Neural progenitor cell (in vitro differentiated cells): Measurements from ENCODE around the gene MAN1A1. TPM values are rescaled to one million over a fixed set of nuclear protein-coding genes. Genes with fewer than 3 reads are reported as not detected.

Experiments used
- DNase-seq: peaks from one replicate; pipeline ENCODE4 v3.0.0-alpha.2; 2016; ENCODE audit warnings: low spot score
- H2AFZ ChIP-seq: fragments of 200-600 bp; sonication (generic); replicated peaks from 2 replicates; pipeline ENCODE4 v1.6.1; 2016; ENCODE audit warnings: antibody characterized with exemption
- H3F3A ChIP-seq: fragments of 200-600 bp; sonication (generic); 2 replicates; pipeline ENCODE4 v1.6.1; 2016; ENCODE audit warnings: antibody characterized with exemption, low read depth
- H3K27ac ChIP-seq: fragments of 200-600 bp; sonication (generic); 2 replicates; pipeline ENCODE4 v1.5.1; 2016; ENCODE audit warnings: mild to moderate bottlenecking
- H3K27me3 ChIP-seq: fragments of 200-600 bp; sonication (generic); 2 replicates; pipeline ENCODE4 v1.6.1; 2016; ENCODE audit warnings: mild to moderate bottlenecking, moderate library complexity
- H3K36me3 ChIP-seq: fragments of 200-600 bp; sonication (generic); 2 replicates; pipeline ENCODE4 v1.5.1; 2016
- H3K4me1 ChIP-seq: fragments of 200-600 bp; sonication (generic); 2 replicates; pipeline ENCODE4 v1.6.1; 2016; ENCODE audit warnings: mixed run types
- H3K4me2 ChIP-seq: fragments of 200-600 bp; sonication (generic); 2 replicates; pipeline ENCODE4 v1.6.1; 2016
- H3K4me3 ChIP-seq: fragments of 200-600 bp; sonication (generic); 2 replicates; pipeline ENCODE4 v1.5.1; 2016
- H3K79me2 ChIP-seq: fragments of 200-600 bp; sonication (generic); 2 replicates; pipeline ENCODE4 v1.6.1; 2016; ENCODE audit warnings: low read depth
- H3K9ac ChIP-seq: fragments of 200-600 bp; sonication (generic); 2 replicates; pipeline ENCODE4 v1.6.1; 2016
- H3K9me3 ChIP-seq: fragments of 200-600 bp; sonication (generic); 2 replicates; pipeline ENCODE4 v1.5.1; 2016; ENCODE audit warnings: low read depth
- H4K20me1 ChIP-seq: fragments of 200-600 bp; sonication (generic); 2 replicates; pipeline ENCODE4 v1.6.1; 2016; ENCODE audit warnings: low read depth
- H3K27ac Mint-ChIP-seq: 3 replicates; pipeline ENCODE4 v1.8.0; 2021; ENCODE audit warnings: mixed read lengths
- H3K27me3 Mint-ChIP-seq: 2 replicates; pipeline ENCODE4 v1.8.0; 2022; ENCODE audit warnings: low read depth, mild to moderate bottlenecking, inconsistent platforms, moderate library complexity, mixed read lengths; ENCODE audit not compliant: insufficient read depth
- H3K36me3 Mint-ChIP-seq: 3 replicates; pipeline ENCODE4 v1.8.0; 2021; ENCODE audit warnings: mixed read lengths
- H3K4me1 Mint-ChIP-seq: 3 replicates; pipeline ENCODE4 v1.8.0; 2021; ENCODE audit warnings: mixed read lengths
- H3K4me3 Mint-ChIP-seq: 3 replicates; pipeline ENCODE4 v1.8.0; 2021; ENCODE audit warnings: mild to moderate bottlenecking, moderate library complexity, mixed read lengths
- H3K9me3 Mint-ChIP-seq: 3 replicates; pipeline ENCODE4 v1.8.0; 2020; ENCODE audit warnings: mixed read lengths
- EZH2 ChIP-seq: fragments of 200-600 bp; sonication (generic); IDR thresholded peaks from 2 replicates; pipeline ENCODE4 v1.6.1; 2017; ENCODE audit warnings: antibody characterized with exemption, mild to moderate bottlenecking, moderate library complexity
- EZH2phosphoT487 ChIP-seq: fragments of 200-600 bp; sonication (generic); IDR thresholded peaks from 2 replicates; pipeline ENCODE4 v1.6.1; 2017; ENCODE audit warnings: antibody characterized with exemption
- total RNA-seq: library from RNA; depleted of rRNA; stranded (reverse); fragments of >200 nt; gene quantifications from 2 replicates; pipeline ENCODE4 v1.2.3, GENCODE V29; 2015; ENCODE audit warnings: low replicate concordance
- TF ChIP-seq, protein P1 (sequence below): fragments of 200-600 bp; sonication (generic); IDR thresholded peaks from 2 replicates; pipeline ENCODE4 v1.5.1; 2017; ENCODE audit warnings: antibody characterized with exemption, mild to moderate bottlenecking

Gene MAN1A1
- total RNA-seq, 1 donor from 2014 or later, result 5.2 TPM

DNA sequence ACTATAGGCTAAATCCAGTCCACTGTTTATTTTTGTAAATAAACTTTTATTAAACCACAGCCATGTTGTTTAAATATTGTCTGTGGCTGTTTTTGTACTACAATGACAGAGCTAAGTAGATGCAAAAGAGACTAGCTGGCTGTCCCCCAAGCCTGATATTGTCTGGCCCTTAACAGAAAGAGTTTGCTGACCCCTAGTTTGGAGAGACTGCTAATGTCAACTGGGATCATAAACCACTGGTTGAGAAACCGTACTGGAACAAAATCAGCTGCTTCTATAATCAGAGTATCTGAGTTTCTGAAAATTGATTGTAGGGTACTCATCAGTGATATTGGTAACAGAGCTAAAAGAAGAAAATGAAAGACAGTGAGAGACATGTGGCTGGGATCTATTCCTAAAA is 168.5 kb downstream of the MAN1A1 start:
- no peak overlapping the region for H3K4me3 ChIP-seq
- H3K27ac Mint-ChIP-seq, result no peak overlapping the region
- H3K36me3 Mint-ChIP-seq, result peaks cover 3% of the 10 kb centered on the region

DNA sequence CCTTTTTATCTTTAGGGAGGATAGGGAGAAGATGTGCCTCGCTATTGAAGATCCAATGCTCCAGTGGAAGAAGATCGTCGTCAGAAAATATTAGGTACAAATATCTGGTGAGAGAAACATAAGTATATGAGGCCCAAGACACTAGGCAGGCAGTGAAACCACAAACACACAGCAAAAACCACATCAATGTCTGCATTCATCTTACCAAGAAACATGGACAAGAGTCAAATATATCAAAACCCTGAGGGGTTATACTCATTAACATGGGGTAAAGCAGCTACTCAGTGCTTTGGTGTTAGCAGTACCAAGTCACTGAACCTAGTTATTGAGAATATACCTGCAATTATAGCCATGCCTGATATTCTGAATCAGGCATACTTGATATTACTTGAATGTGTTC is 169.7 kb downstream of the MAN1A1 start:
- Histone ChIP-seq H3K9me3 (no peaks in the 10 kb centered on the region), H3K9ac (no peak overlapping the region), H3K4me1 (peaks cover 16% of the 10 kb centered on the region), H3K27ac (no peak overlapping the region), H3K4me2 (no peak overlapping the region), H3K36me3 (no peaks in the 10 kb centered on the region), H2AFZ (no peak overlapping the region), H3K79me2 (no peaks in the 10 kb centered on the region), H4K20me1 (no peaks in the 10 kb centered on the region), H3K27me3 (no peaks in the 10 kb centered on the region), H3K4me3 (no peak overlapping the region), H3F3A (no peaks in the 10 kb centered on the region)
- peaks cover 4% of the 10 kb centered on the region for H3K4me1 Mint-ChIP-seq
- H3K27me3 Mint-ChIP-seq, result no peaks in the 10 kb centered on the region
- no peaks in the 10 kb centered on the region for H3K9me3 Mint-ChIP-seq
- H3K36me3 Mint-ChIP-seq, result no peaks in the 10 kb centered on the region
- TF ChIP-seq EZH2phosphoT487 (no peak), EZH2 (no peak)
- TF ChIP-seq, protein P1, sequence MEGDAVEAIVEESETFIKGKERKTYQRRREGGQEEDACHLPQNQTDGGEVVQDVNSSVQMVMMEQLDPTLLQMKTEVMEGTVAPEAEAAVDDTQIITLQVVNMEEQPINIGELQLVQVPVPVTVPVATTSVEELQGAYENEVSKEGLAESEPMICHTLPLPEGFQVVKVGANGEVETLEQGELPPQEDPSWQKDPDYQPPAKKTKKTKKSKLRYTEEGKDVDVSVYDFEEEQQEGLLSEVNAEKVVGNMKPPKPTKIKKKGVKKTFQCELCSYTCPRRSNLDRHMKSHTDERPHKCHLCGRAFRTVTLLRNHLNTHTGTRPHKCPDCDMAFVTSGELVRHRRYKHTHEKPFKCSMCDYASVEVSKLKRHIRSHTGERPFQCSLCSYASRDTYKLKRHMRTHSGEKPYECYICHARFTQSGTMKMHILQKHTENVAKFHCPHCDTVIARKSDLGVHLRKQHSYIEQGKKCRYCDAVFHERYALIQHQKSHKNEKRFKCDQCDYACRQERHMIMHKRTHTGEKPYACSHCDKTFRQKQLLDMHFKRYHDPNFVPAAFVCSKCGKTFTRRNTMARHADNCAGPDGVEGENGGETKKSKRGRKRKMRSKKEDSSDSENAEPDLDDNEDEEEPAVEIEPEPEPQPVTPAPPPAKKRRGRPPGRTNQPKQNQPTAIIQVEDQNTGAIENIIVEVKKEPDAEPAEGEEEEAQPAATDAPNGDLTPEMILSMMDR, result no peak
- H3K4me3 Mint-ChIP-seq, result no peak overlapping the region
- no peak for DNase-seq
- H3K27ac Mint-ChIP-seq, result no peak overlapping the region

More for the DNA sequence above, 168.5 kb downstream of the MAN1A1 start:
- TF ChIP-seq EZH2phosphoT487 (no peak), EZH2 (no peak)
- TF ChIP-seq, protein P1, result no peak
- H3K9ac ChIP-seq, result no peak overlapping the region
- H3K4me1 Mint-ChIP-seq, result peaks cover 4% of the 10 kb centered on the region
- no peak overlapping the region for H3K27ac ChIP-seq
- no peak overlapping the region for H3K4me2 ChIP-seq
- no peak overlapping the region for H2AFZ ChIP-seq
- H3K9me3 Mint-ChIP-seq, result no peaks in the 10 kb centered on the region
- DNase-seq, result no peak
- no peaks in the 10 kb centered on the region for H3K36me3 ChIP-seq
- no peaks in the 10 kb centered on the region for H3K27me3 Mint-ChIP-seq
- no peaks in the 10 kb centered on the region for H3K79me2 ChIP-seq
- H3F3A ChIP-seq, result no peaks in the 10 kb centered on the region
- H3K4me1 ChIP-seq, result peaks cover 16% of the 10 kb centered on the region
- H4K20me1 ChIP-seq, result no peaks in the 10 kb centered on the region
- no peak overlapping the region for H3K4me3 Mint-ChIP-seq
- H3K9me3 ChIP-seq, result no peaks in the 10 kb centered on the region
- H3K27me3 ChIP-seq, result no peaks in the 10 kb centered on the region

DNA sequence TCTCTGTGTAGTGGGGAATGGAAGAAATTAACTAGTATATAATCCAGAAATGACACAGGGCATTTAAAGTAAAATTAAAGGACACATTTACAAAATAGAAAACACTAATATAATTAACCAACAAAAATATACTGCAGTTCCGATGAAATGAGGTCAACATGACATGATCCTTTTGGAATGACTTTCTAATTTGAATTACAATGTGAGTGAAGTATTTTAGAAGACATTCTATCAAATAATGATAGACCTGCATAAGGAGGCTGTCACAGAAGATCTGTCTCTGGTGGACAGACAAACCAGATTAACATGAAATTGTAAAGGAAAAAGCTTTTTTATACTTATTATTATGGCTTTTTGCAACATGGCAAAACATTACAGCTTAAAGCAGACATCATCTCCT is 170.5 kb downstream of the MAN1A1 start:
- no peak overlapping the region for H3K4me3 Mint-ChIP-seq
- Histone ChIP-seq H3K9ac (no peak overlapping the region), H3K4me2 (no peak overlapping the region), H3K4me1 (peaks cover 14% of the 10 kb centered on the region), H3K9me3 (no peaks in the 10 kb centered on the region), H3K27ac (no peak overlapping the region), H3K36me3 (no peaks in the 10 kb centered on the region), H3K4me3 (no peak overlapping the region), H3K79me2 (no peaks in the 10 kb centered on the region), H4K20me1 (no peaks in the 10 kb centered on the region), H3F3A (no peaks in the 10 kb centered on the region), H2AFZ (no peak overlapping the region), H3K27me3 (no peaks in the 10 kb centered on the region)
- TF ChIP-seq EZH2 (no peak), EZH2phosphoT487 (no peak)
- TF ChIP-seq, protein P1, result no peak
- no peak overlapping the region for H3K27ac Mint-ChIP-seq
- H3K36me3 Mint-ChIP-seq, result no peaks in the 10 kb centered on the region
- H3K4me1 Mint-ChIP-seq, result peaks cover 4% of the 10 kb centered on the region
- no peaks in the 10 kb centered on the region for H3K9me3 Mint-ChIP-seq
- H3K27me3 Mint-ChIP-seq, result no peaks in the 10 kb centered on the region
- no peak for DNase-seq
